GM18951 (cell line): Measurements from ENCODE around the gene CRB1.

Experiments used
- POLR2A ChIP-seq: IDR thresholded peaks from 4 replicates; pipeline ENCODE4 v1.6.1; 2011; ENCODE audit warnings: mild to moderate bottlenecking; ENCODE audit not compliant: insufficient read length, insufficient read depth; ENCODE audit errors: extremely low read depth
- in situ Hi-C: fragments of 300-500 bp; cut with MboI; formaldehyde crosslinking; loops from one replicate; pipeline ENCODE4 v1.12.0; 2022; ENCODE audit warnings: low sequenced_read_pairs, mixed read lengths, inconsistent platforms; ENCODE audit not compliant: unreplicated experiment

Gene CRB1

DNA sequence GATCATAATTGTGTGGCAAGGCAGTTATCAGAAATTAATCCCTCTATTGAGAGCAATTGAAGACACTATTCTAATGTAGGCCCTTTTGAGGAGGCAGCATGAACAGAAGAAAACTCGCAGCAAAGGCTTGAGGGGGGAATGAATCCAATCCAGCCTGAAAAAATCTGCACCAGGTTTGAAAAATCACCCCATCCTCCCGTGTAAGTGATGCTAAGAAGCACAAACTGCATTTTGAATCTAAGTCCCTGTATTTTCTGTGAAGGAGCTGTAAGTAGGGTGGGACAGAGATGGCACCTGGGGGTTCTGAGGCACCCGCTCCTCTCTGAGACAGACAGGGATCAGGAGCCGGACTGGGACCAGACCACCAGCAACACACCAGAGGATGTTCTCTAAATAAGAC, at the start of gene CRB1:
Gene CRB1, plus strand, starts transcription at position 241 of the 400 bp plus-strand sequence. CDS start 161 bp downstream, outside the sequence.
- TF ChIP-seq POLR2A, result no peak
- in situ Hi-C loops, result no loop called here

DNA sequence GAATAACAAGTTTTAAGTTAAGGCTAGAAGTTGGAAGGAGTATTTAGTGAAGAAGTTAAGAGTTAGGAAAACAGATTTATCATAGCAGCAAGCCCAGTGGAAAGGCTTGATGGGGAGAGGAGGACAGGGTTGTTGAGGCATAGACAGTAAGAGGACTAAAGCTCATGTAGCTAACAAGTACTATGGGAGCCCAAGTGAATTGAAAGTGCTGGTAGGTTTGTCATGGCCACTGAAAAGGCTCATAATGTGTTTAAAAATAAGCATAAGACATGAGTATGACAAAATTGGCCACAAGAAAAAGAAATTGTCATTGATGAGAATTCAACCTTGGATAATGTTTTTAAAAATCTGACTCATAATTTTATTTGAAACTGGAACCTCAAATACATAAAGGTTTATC, 49.2 kb upstream of the CRB1 start:
- no peak for TF ChIP-seq POLR2A
- in situ Hi-C loops, result no loop called here

DNA sequence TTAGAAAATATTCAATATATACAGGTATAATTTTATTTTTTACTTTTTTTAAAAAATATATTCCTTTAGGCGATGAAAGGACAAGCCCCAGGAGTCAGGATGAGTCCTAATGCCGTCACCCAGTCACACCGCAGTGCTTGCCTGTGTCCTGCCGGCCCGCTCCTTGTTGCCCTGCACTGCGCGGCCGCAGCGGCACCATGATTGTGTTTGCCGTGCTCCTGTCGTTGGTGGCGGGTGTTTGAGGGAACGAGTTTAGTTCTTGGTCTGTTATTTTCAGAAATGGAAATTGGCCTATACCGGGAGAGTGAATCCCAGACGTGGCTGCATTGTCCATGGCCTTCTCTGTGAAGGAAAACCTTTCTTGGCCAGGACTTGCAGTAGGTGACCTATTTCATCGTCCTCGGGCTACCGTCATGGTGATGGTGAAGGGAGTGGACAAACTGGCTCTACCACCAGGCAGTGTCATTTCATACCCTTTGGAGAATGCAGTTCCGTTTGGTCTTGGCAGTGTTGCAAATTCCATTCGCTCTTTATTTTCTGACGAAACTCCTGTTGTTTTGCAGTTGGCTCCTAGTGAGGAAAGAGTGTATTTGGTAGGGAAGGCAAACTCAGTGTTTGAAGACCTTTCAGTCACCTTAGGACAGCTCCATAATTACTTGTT, 45.9 kb upstream of the CRB1 start:
- TF ChIP-seq POLR2A, result no peak
- in situ Hi-C loops, result no loop called here

DNA sequence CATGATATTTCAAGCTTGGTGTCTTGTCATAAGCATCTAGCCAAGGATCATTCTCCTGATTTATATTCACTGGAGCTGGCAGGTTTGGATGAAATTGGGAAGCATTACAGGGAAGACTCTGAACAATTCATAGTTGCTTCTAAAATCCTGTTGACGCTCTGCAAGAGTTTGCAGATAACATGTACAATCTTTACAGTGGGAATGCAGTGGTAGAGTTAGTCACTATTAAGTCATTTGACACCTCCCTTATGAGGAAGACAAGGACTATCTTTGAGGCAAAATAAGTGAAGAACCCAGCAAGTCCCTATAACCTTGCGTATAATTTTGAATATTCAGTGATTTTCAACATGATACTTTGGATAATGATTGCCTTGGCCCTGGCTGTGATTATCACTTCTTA, 45.3 kb upstream of the CRB1 start:
- in situ Hi-C loops, result no loop called here

DNA sequence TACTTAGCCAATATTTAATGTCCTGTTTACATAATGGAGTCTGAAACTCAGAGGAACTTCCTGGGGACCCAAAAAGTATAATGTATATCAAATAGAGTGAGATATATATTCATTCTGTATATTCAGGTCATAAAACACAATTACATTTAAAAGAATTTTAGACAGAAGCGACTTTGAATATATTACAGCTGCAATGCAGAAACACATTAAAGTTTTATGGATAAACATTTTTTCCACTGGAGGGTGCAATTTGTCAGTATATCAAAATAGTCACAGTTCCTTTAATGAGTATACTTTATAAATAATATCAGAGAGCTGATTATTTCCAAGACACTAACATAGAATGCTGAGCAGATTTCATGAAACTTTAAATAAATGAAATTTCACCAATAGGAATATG, 43.9 kb upstream of the CRB1 start:
- in situ Hi-C loops, result no loop called here

More for the DNA sequence above, 45.3 kb upstream of the CRB1 start:
- TF ChIP-seq POLR2A, result no peak

DNA sequence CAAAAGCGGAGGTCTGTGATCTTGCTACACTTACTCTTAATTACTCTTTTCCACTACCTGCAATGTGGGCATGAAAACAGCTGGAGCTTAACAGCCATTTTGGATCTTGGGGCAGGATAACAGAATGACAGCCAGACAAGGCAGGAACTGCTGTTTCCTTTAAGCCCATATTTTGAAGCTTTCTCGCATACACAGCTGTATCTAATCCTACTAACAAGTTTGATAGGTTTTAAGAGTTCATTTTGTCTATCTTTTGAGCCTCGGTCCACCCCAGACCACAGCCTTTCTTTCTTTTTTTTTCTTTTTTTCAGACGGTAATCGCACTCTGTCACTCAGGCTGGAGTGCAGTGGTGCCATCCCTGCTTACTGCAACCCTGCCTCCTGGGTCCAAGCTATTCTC, 42.4 kb upstream of the CRB1 start:
- in situ Hi-C loops, result no loop called here
- TF ChIP-seq POLR2A, result no peak

More for the DNA sequence above, 43.9 kb upstream of the CRB1 start:
- TF ChIP-seq POLR2A, result no peak

DNA sequence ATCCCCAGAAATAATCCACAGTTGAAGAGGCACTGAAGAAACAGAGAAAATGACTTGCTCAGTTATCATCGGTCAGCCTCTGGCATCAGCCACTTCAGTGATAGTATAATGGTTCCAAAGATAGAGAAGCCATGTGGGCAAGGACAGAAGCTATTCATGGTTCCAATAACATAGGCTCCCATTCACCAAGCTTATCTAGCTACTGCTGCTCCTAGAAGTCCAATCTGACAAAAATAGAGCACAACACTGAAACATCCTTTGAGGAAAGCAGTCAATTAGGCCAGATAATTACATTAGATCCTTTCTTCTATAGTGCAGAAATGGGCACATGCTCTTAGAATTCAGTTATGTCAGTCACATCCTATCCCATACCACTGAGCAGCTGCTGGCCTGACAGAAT, 33.5 kb upstream of the CRB1 start:
- no peak for TF ChIP-seq POLR2A
- in situ Hi-C loops, result no loop called here

DNA sequence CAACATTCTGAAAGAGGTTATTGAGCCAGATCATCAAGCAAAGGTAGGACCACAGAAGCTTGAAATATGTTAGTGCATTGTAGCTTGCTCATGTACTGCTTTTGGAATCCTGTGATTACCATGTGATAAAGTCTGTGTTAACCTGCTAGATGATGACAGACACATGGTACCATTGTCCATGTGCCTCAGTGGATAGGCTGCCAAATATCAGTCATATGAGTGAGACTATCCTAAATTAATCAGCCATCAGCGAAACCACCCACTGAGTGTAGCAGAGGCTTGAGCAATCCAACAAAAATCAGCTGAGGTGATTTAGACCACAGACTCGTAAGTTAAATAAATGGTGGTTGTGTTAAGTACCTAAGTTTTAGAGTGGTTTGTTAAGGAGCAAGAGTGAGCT, 32.7 kb upstream of the CRB1 start:
- in situ Hi-C loops, result no loop called here
- TF ChIP-seq POLR2A, result no peak

DNA sequence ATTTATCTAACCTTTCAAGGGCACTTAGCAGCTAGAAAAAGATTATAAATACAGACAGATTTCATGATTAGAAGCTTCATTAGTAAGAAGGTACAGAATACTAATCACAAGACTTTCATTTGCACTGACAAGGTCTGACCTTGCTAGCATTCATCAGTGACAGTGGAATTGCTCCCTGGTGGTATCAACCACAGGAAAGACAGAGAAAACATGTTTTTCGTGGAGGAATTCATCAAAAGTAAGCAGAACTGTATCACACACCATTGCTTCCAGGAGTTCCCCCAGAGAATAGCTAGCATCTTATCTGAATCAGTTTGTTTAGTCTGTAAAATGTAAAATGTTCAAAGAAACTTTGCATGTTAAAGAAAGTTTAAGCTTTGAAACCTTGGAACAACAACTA, 20.6 kb upstream of the CRB1 start:
- in situ Hi-C loops, result no loop called here
- TF ChIP-seq POLR2A, result no peak

DNA sequence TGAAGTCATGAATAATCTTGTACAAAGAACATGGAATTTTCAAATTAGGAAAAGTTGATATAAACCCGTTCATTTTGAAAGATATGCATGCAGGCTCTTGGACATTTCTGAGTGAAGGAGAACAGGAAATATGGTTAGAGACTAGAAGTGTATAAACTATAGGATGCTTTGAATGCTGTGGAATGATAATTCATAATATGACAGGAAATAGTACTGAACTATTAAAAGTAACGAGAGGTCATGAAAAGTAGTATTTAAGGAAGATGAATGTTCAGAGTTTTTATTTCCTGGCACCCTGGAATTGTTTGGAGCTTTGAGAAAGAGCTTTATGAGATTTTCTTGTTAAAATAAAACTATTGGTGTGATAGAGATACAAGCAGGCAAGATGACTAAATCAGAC, 18.7 kb upstream of the CRB1 start:
- in situ Hi-C loops, result no loop called here
- TF ChIP-seq POLR2A, result no peak

DNA sequence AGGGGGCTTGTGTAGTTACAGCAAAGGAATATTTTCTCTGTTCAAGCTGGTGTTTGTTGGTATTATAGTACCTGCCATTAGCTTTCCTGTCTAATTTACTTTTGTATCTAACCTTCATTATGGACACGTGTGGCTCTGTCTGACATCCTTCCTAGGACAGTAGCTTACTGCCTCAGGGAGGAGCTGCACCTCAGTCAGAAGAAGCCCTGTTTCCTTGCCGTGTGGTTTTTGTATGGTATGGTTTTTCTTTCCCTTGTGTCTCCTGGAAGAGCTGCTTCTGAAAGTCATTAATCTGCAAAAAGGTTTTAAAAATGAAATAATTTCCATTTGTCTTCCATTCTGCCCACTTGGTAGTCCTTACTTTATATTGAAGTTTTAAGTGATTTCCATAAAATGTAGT, 17.4 kb upstream of the CRB1 start:
- no peak for TF ChIP-seq POLR2A
- in situ Hi-C loops, result no loop called here

DNA sequence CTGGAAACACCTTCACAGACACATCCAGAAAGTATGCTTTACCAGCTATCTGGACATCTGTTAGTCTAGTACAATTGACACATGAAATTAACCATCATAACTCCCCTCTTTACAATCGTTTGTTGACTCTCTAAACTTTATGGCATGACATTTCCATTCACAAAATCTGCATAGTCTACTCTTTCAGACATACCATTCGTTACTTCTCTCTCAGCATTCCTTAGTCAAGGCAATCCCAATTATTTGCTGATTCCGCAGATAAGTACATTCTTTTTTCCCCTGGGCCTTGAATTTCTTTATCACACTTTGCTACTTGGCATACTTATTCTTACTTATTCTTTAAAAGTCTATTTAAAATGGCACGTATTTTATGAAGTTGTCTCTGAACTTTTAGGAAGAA, 15.1 kb upstream of the CRB1 start:
- in situ Hi-C loops, result no loop called here
- no peak for TF ChIP-seq POLR2A

DNA sequence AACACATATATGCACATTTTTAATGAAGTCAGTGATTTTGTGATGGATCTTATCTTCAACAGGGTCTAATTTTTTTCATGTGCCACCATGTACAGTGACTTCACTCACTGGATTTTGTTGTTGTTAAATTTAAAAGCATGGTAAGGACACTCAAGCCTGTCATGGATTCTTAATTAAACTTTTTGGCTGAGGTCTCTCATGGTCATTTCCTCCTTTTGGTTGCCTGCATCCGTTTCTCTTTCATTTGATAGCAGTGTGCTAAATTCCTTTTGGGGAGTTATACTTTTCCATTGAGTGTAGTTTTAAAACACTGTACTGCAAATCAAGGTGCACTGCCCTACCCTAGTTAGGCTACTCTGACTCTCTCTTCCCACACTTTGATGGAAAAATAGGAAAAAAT, 13.2 kb upstream of the CRB1 start:
- TF ChIP-seq POLR2A, result no peak
- in situ Hi-C loops, result no loop called here

DNA sequence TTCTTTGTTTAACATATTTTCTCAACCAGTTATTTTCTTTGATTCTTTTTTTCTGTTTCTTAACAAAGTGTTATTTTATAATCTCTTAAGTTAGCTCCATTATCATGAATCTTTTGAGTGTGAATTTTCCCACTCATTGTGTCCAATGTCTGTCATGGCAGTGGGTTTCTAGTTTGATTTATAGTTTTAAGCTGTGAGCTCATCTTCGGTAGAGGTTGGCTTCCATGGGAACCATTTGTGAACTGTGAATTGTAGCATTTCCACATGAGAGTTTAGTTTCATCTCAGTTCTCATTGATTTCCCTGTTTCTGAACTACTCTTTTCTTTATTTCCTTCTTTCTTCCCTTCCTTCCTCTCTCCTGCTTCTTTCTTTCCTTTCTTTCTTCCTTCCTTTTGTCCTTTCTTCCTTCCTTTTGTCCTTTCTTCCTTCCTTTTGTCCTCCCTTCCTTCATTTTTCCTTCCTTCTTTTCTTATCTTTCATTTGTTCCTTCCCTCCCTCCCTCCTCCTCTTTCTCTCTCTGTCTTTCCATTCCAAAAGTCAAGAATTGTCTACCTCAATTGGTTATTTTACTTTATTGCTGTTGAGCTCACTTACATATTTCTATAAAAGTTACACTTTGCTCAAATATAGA, 3.0 kb upstream of the CRB1 start:
- in situ Hi-C loops, result no loop called here

DNA sequence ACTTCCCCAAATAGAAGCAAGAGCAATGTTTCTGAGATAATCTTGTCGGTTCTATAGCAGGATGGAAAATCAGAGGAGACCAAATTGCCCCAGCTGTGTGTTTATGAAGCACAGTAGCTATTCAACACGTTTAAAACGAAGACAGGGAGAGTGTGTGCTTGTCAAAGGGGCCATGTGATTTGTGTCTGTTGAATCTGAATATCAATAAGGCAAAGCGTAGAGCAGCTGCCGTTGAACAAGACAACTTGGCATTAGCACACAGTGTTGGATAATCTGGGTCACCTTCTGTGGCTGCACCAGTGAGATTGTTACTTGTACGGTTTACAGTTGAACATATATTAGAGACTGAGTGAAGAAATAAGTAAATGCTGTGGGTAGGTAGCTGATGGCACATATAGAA, 1.0 kb downstream of the CRB1 start:
- TF ChIP-seq POLR2A, result no peak
- in situ Hi-C loops, result no loop called here

More for the DNA sequence above, 3.0 kb upstream of the CRB1 start:
- no peak for TF ChIP-seq POLR2A

DNA sequence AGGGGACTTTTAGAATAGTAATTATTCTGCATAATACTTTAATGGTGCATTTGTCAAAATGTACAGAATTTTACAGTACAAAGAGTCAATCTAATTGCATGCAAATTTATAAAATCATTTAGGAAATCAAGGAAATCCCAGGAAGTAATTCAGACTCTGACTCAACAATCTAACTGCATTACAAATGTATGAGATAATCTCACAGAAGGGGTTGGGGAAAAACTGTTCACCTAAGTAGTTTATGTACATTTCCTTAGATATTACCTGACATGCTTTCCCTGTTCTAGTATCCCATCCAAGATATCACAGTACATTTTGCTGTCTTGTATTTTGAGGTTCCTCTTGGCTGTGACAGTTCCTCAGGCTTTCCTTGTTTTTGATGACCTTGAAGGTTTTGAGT, 4.7 kb downstream of the CRB1 start:
- in situ Hi-C loops, result no loop called here
- TF ChIP-seq POLR2A, result no peak
